ENCODE data around the gene ZNF626.
"Not testable (repeated sequence)": the region's sequence is repeated elsewhere in the genome, so short reads cannot be mapped to it uniquely, and the experiment has no call there.

Gene ZNF626

GRCh38 chr19:20661150-20661819, at the start of gene ZNF626:
ZNF626 (minus strand) TSS chr19:20661571; CDS start chr19:20661446, 125 bp downstream.
- DNase-seq: peak in 1 of 2 experiments; percentile 1

GRCh38 chr19:20669263-20669662, 7.9 kb upstream of the ZNF626 start:
- no peak for DNase-seq

- no peak for DNase-seq
Observed at GRCh38 chr19:20667281-20667680, 5.9 kb upstream of the ZNF626 start.

GRCh38 chr19:20664901-20665781, 3.8 kb upstream of the ZNF626 start:
- DNase-seq: no peak

GRCh38 chr19:20664475-20664874, 3.1 kb upstream of the ZNF626 start:
- not testable (repeated sequence) for DNase-seq

- DNase-seq: no peak
Observed at GRCh38 chr19:20662421-20663105, 1.2 kb upstream of the ZNF626 start.

- DNase-seq: no peak
Observed at GRCh38 chr19:20660473-20661140, 764 bp downstream of the ZNF626 start.

- DNase-seq: no peak
Observed at GRCh38 chr19:20640545-20640944, 20.8 kb downstream of the ZNF626 start.

- DNase-seq: no peak
Observed at GRCh38 chr19:20640023-20640422, 21.3 kb downstream of the ZNF626 start.

- not testable (repeated sequence) for DNase-seq
Observed at GRCh38 chr19:20624560-20624959, 36.8 kb downstream of the ZNF626 start.

GRCh38 chr19:20616071-20616470, 45.3 kb downstream of the ZNF626 start:
- DNase-seq: no peak

- DNase-seq: not testable (repeated sequence)
Observed at GRCh38 chr19:20614971-20615370, 46.4 kb downstream of the ZNF626 start.

GRCh38 chr19:20612711-20613316, 48.6 kb downstream of the ZNF626 start:
- DNase-seq: no peak

GRCh38 chr19:20611866-20612265, 49.5 kb downstream of the ZNF626 start:
- DNase-seq: no peak

GRCh38 chr19:20607943-20608342, 53.4 kb downstream of the ZNF626 start:
- no peak for DNase-seq
